ENCODE data around the gene ATP2C1. TPM values are rescaled to one million over a fixed set of nuclear protein-coding genes. Genes with fewer than 3 reads are reported as not detected.

Gene ATP2C1
- total and polyA plus RNA-seq, 9 of the 15 experiments (the other 6 are each of a cell fraction or from before 2014, with no cell fraction given) = 10.0 to 53.5 (median 27.9) TPM

DNA sequence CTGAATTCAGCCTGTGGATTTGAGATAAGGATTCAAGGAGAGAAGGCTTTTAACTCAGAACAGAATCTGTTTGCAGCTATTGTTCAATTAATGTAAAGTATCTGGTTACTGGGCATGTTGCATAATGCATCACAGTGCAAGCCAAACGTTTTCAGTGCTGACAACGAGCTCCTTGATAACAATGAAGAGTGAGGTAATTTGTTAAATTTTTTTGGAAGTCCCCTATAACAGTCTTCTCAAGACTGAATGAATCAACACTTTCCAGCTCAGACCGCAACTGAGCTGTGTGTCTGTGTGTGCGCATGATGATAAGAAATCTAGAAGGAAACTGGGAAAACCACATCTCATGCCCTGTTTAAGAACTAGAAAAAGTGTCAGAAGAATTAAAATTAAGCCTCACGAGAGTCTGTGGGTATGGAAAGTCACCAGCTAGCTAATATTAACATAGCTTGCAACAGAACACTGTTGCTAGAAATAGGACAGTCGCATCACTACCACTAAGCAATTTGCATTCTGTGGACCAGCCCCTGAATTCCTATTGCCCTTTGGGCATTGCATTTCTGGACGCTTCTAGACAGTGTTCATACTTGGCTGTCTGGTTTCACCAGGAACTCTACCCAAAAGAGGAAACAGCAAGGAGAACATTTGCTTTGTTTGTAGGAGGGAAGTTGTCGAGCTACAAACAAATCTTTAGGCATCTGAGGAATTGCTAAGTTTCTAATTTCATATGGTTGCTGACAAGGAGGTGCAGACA is 43.7 kb upstream of the ATP2C1 start (continued):
- TF ChIP-seq, protein P1, sequence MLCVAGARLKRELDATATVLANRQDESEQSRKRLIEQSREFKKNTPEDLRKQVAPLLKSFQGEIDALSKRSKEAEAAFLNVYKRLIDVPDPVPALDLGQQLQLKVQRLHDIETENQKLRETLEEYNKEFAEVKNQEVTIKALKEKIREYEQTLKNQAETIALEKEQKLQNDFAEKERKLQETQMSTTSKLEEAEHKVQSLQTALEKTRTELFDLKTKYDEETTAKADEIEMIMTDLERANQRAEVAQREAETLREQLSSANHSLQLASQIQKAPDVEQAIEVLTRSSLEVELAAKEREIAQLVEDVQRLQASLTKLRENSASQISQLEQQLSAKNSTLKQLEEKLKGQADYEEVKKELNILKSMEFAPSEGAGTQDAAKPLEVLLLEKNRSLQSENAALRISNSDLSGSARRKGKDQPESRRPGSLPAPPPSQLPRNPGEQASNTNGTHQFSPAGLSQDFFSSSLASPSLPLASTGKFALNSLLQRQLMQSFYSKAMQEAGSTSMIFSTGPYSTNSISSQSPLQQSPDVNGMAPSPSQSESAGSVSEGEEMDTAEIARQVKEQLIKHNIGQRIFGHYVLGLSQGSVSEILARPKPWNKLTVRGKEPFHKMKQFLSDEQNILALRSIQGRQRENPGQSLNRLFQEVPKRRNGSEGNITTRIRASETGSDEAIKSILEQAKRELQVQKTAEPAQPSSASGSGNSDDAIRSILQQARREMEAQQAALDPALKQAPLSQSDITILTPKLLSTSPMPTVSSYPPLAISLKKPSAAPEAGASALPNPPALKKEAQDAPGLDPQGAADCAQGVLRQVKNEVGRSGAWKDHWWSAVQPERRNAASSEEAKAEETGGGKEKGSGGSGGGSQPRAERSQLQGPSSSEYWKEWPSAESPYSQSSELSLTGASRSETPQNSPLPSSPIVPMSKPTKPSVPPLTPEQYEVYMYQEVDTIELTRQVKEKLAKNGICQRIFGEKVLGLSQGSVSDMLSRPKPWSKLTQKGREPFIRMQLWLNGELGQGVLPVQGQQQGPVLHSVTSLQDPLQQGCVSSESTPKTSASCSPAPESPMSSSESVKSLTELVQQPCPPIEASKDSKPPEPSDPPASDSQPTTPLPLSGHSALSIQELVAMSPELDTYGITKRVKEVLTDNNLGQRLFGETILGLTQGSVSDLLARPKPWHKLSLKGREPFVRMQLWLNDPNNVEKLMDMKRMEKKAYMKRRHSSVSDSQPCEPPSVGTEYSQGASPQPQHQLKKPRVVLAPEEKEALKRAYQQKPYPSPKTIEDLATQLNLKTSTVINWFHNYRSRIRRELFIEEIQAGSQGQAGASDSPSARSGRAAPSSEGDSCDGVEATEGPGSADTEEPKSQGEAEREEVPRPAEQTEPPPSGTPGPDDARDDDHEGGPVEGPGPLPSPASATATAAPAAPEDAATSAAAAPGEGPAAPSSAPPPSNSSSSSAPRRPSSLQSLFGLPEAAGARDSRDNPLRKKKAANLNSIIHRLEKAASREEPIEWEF (CRISPR knock-in tag; IDR thresholded peaks at IDR 0.05) = no peak
- TF ChIP-seq NFE2L1 (tag; IDR thresholded peaks at IDR 0.05; ENCODE audit: borderline replicate concordance, low read depth) (no peak), NONO (IDR thresholded peaks at IDR 0.05; ENCODE audit: low read depth in 2 of 2, low read length in 1 of 2) (no peak), TCF3 (CRISPR knock-in tag; IDR thresholded peaks at IDR 0.05) (peak; percentile 90), NFIX (CRISPR knock-in tag; IDR thresholded peaks at IDR 0.05; ENCODE audit: low read depth) (no peak), RBM39 (optimal IDR thresholded peaks at IDR 0.05; ENCODE audit: low read depth, low read length) (no peak), ESRRA (IDR thresholded peaks at IDR 0.05; ENCODE audit: borderline replicate concordance, low read depth) (peak; percentile 93; the same call in 1 of the 2 replicates), HOMEZ (CRISPR knock-in tag; IDR thresholded peaks at IDR 0.05) (no peak), ZNF384 (IDR thresholded peaks at IDR 0.05; ENCODE audit: low read depth, low read length) (peak; percentile 83)
- TF ChIP-seq, protein P2, sequence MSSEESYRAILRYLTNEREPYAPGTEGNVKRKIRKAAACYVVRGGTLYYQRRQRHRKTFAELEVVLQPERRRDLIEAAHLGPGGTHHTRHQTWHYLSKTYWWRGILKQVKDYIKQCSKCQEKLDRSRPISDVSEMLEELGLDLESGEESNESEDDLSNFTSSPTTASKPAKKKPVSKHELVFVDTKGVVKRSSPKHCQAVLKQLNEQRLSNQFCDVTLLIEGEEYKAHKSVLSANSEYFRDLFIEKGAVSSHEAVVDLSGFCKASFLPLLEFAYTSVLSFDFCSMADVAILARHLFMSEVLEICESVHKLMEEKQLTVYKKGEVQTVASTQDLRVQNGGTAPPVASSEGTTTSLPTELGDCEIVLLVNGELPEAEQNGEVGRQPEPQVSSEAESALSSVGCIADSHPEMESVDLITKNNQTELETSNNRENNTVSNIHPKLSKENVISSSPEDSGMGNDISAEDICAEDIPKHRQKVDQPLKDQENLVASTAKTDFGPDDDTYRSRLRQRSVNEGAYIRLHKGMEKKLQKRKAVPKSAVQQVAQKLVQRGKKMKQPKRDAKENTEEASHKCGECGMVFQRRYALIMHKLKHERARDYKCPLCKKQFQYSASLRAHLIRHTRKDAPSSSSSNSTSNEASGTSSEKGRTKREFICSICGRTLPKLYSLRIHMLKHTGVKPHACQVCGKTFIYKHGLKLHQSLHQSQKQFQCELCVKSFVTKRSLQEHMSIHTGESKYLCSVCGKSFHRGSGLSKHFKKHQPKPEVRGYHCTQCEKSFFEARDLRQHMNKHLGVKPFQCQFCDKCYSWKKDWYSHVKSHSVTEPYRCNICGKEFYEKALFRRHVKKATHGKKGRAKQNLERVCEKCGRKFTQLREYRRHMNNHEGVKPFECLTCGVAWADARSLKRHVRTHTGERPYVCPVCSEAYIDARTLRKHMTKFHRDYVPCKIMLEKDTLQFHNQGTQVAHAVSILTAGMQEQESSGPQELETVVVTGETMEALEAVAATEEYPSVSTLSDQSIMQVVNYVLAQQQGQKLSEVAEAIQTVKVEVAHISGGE (CRISPR knock-in tag; IDR thresholded peaks at IDR 0.05) = 0 out of 6 replicates have a peak, but pooled peaks of 1 of the 3 experiments have one; percentile 55
- TF ChIP-seq, protein P3, sequence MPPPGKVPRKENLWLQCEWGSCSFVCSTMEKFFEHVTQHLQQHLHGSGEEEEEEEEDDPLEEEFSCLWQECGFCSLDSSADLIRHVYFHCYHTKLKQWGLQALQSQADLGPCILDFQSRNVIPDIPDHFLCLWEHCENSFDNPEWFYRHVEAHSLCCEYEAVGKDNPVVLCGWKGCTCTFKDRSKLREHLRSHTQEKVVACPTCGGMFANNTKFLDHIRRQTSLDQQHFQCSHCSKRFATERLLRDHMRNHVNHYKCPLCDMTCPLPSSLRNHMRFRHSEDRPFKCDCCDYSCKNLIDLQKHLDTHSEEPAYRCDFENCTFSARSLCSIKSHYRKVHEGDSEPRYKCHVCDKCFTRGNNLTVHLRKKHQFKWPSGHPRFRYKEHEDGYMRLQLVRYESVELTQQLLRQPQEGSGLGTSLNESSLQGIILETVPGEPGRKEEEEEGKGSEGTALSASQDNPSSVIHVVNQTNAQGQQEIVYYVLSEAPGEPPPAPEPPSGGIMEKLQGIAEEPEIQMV (tag; conservative IDR thresholded peaks at IDR 0.05; ENCODE audit: low read depth) = no peak
